Gastrocnemius medialis (tissue), 4 donors: ENCODE measurements around the gene ZNF560. TPM values are rescaled to one million over a fixed set of nuclear protein-coding genes. Genes with fewer than 3 reads are reported as not detected.
A peak's percentile ranks its signal among the peaks of the same experiment; 100 is the strongest.
"Not testable (repeated sequence)": the region's sequence is repeated elsewhere in the genome, so short reads cannot be mapped to it uniquely, and the experiment has no call there.

Source experiments
- ATAC-seq, 2 donors: fragments of 150-250 bp; one replicate each; pipeline ENCODE4 v1.9.1; 2016
- DNase-seq, 2 donors: peaks; one replicate each; pipeline ENCODE4 v3.0.0-alpha.2; 2019
- H3K27ac ChIP-seq, 4 donors: fragments of 200-600 bp; sonication (generic); 1 replicate in 1 of 4; 2 replicates in 3 of 4; pipeline ENCODE4 v1.5.1; 2016 to 2018; ENCODE audit warnings: mild to moderate bottlenecking in 2 of 4, moderate library complexity in 1 of 4
- H3K27me3 ChIP-seq, 3 donors: fragments of 200-600 bp; sonication (generic) in 2 of 3; 1 replicate in 1 of 3; 2 replicates in 2 of 3; pipeline versions ENCODE4 v1.5.1 to v1.6.0; 2016 to 2019; ENCODE audit warnings: mild to moderate bottlenecking in 1 of 3, moderate library complexity in 1 of 3
- H3K36me3 ChIP-seq, 2 donors: fragments of 200-600 bp; sonication (generic) in 1 of 2; one replicate each; pipeline ENCODE4 v1.5.1; 2017 to 2018
- H3K4me1 ChIP-seq, 2 donors: fragments of 200-600 bp; sonication (generic) in 1 of 2; one replicate each; pipeline ENCODE4 v1.5.1; 2016 to 2017; ENCODE audit warnings: mild to moderate bottlenecking in 2 of 2
- H3K4me3 ChIP-seq, 4 donors: fragments of 200-600 bp; sonication (generic) in 3 of 4; 1 replicate in 1 of 4; 2 replicates in 3 of 4; pipeline ENCODE4 v1.5.1; 2016 to 2019; ENCODE audit warnings: mild to moderate bottlenecking in 2 of 4
- H3K9me3 ChIP-seq, 3 donors: fragments of 200-600 bp; sonication (generic) in 2 of 3; 1 replicate in 1 of 3; 2 replicates in 2 of 3; pipeline ENCODE4 v1.5.1; 2016 to 2019
- CTCF ChIP-seq, 5 experiments: fragments of 450-650 bp in 3 of 5; fragments of 200-600 bp in 2 of 5; sonication (generic) in 2 of 5; IDR thresholded peaks in 4 of 5; conservative IDR thresholded peaks in 1 of 5; 1 replicate in 4 of 5; 2 replicates in 1 of 5; pipeline ENCODE4 v1.5.1; 2016 to 2019; ENCODE audit warnings: antibody characterized with exemption in 5 of 5, mild to moderate bottlenecking in 3 of 5, moderate library complexity in 3 of 5
- POLR2A ChIP-seq, 2 donors: fragments of 450-650 bp; IDR thresholded peaks; one replicate each; pipeline ENCODE4 v1.6.1; 2017; ENCODE audit warnings: antibody characterized with exemption in 2 of 2, mild to moderate bottlenecking in 2 of 2, moderate library complexity in 2 of 2
- in situ Hi-C, 4 donors: fragments of 200-750 bp; cut with MboI; loops; one replicate each; pipeline versions ENCODE4 v1.15.0 to v1.8.0; 2017; ENCODE audit warnings: low sequenced_read_pairs in 4 of 4
- intact Hi-C: fragments of 100-400 bp; cut with DNase I; formaldehyde crosslinking; loops from one replicate; pipeline ENCODE4 v1.15.1; 2023; ENCODE audit warnings: low total_unique reads
- total RNA-seq, 4 donors: library from RNA; depleted of rRNA; stranded (reverse); fragments of >200 nt; gene quantifications; one replicate each; pipeline versions ENCODE4 v1.1.0 to v1.2.3, GENCODE V29; 2016

The ZNF560 gene
- total RNA-seq: under 1 TPM in 1 of 4 donors, not detected in 3; 0.20 TPM

- TF ChIP-seq POLR2A (IDR thresholded peaks at IDR 0.05) (no peak), CTCF (IDR thresholded peaks at IDR 0.05 in 4 of 5, conservative IDR thresholded peaks at IDR 0.05 in 1 of 5) (no peak)
- ATAC-seq (no peak), DNase-seq (no peak)
- in situ Hi-C loops: no loop called here
- Histone ChIP-seq H3K9me3 (peaks cover 0 to 18% (median 0%) of the 10 kb centered on the region in 3 donors), H3K36me3 (no peaks in the 10 kb centered on the region), H3K27ac (no peak within 1 kb of the TSS), H3K27me3 (no peaks in the 10 kb centered on the region), H3K4me1 (no peaks in the 10 kb centered on the region), H3K4me3 (no peak within 1 kb of the TSS)
- intact Hi-C loops: no loop called here
These were observed at the start of gene ZNF560 for GRCh38 chr19:9498183-9498902. Gene ZNF560, minus strand, starts transcription at chr19:9498616. Its CDS starts 23,303 bp downstream, at chr19:9475313.

- Histone ChIP-seq H3K4me3 (no peak overlapping the region), H3K27me3 (no peaks in the 10 kb centered on the region), H3K9me3 (no peaks in the 10 kb centered on the region), H3K36me3 (no peaks in the 10 kb centered on the region), H3K27ac (no peak overlapping the region), H3K4me1 (no peaks in the 10 kb centered on the region)
- in situ Hi-C loops (no loop called here), intact Hi-C loops (no loop called here)
- DNase-seq (no peak), ATAC-seq (no peak)
- TF ChIP-seq CTCF (IDR thresholded peaks at IDR 0.05 in 4 of 5, conservative IDR thresholded peaks at IDR 0.05 in 1 of 5) (no peak), POLR2A (IDR thresholded peaks at IDR 0.05) (no peak)
These were observed 49.5 kb upstream of the ZNF560 start for GRCh38 chr19:9547870-9548269.

GRCh38 chr19:9541281-9541680 is 42.9 kb upstream of the ZNF560 start:
- intact Hi-C loops, in situ Hi-C loops: not testable (repeated sequence)

GRCh38 chr19:9539921-9540320 is 41.5 kb upstream of the ZNF560 start:
- in situ Hi-C loops, H3K9me3 ChIP-seq, H3K27me3 ChIP-seq, H3K27ac ChIP-seq, DNase-seq, ATAC-seq, H3K4me3 ChIP-seq, H3K4me1 ChIP-seq: not testable (repeated sequence)
- intact Hi-C loops: loop anchor here (5.0 kb wide), 1 partner anchor 42 kb away; the partner anchor contains the start of gene ZNF121
- peaks cover 2 to 20% of the 10 kb centered on the region in 2 donors for H3K36me3 ChIP-seq

More at GRCh38 chr19:9541281-9541680, 42.9 kb upstream of the ZNF560 start:
- H3K4me3 ChIP-seq, H3K36me3 ChIP-seq, H3K27me3 ChIP-seq, H3K4me1 ChIP-seq, ATAC-seq, H3K27ac ChIP-seq, DNase-seq, H3K9me3 ChIP-seq: not testable (repeated sequence)

GRCh38 chr19:9539201-9539600 is 40.8 kb upstream of the ZNF560 start:
- intact Hi-C loops: loop anchor here (5.0 kb wide), 1 partner anchor 43 kb away; the partner anchor contains the start of gene ZNF121
- H3K36me3 ChIP-seq: peaks cover 6 to 27% of the 10 kb centered on the region in 2 donors
- DNase-seq, H3K27me3 ChIP-seq, in situ Hi-C loops, H3K4me1 ChIP-seq, ATAC-seq, H3K9me3 ChIP-seq: not testable (repeated sequence)
- peak overlapping the region; percentile 79 to 91 (median 86) for H3K27ac ChIP-seq
- peak overlapping the region; percentile 73 to 83 (median 78) for H3K4me3 ChIP-seq

GRCh38 chr19:9538183-9539058 is 40.0 kb upstream of the ZNF560 start, which contains the start of gene ZNF426:
Gene ZNF426, minus strand, starts transcription at chr19:9538645. Its CDS starts 2,413 bp downstream, at chr19:9536232.
- DNase-seq: peak; percentile 51 to 67
- peaks cover 0 to 4% (median 0%) of the 10 kb centered on the region in 3 donors for H3K9me3 ChIP-seq
- peak within 1 kb of the TSS; percentile 73 to 83 (median 78) for H3K4me3 ChIP-seq
- in situ Hi-C loops (no loop called here), intact Hi-C loops (loop anchor here (1.0 to 5.0 kb wide), 2 partner anchors 44 to 83 kb away; partner anchors contain the start of genes ZNF121 and ZNF561)
- TF ChIP-seq CTCF (IDR thresholded peaks at IDR 0.05 in 4 of 5, conservative IDR thresholded peaks at IDR 0.05 in 1 of 5) (no peak), POLR2A (IDR thresholded peaks at IDR 0.05) (peak; percentile 11 to 25)
- H3K27me3 ChIP-seq: no peaks in the 10 kb centered on the region
- H3K36me3 ChIP-seq: peaks cover 11 to 35% of the 10 kb centered on the region in 2 donors
- H3K4me1 ChIP-seq: peaks cover 0 to 5% of the 10 kb centered on the region in 2 donors
- H3K27ac ChIP-seq: peak within 1 kb of the TSS; percentile 79 to 91 (median 86)
- peak; percentile 89 to 98 for ATAC-seq
